GM18507 (cell line): ENCODE measurements around the gene ITIH1.

Experiments
- DNase-seq: peaks from one replicate; pipeline ENCODE4 v3.0.0; 2011; ENCODE audit warnings: low read depth; ENCODE audit not compliant: insufficient read length; ENCODE audit errors: extremely low spot score
- FAIRE-seq: peaks from 2 replicates; lab custom pipeline; 2011; peaks lifted over from hg19 to GRCh38; lab: Jason Lieb, UNC

ITIH1 gene

GRCh38 chr3:52787672-52788625, 10.6 kb downstream of the ITIH1 start:
- DNase-seq = no peak
- FAIRE-seq = no peak

- DNase-seq (no peak), FAIRE-seq (no peak)
Observed at GRCh38 chr3:52788890-52789745, 11.7 kb downstream of the ITIH1 start.

GRCh38 chr3:52789746-52790040, 12.3 kb downstream of the ITIH1 start:
- DNase-seq = no peak
- FAIRE-seq = no peak

GRCh38 chr3:52790337-52790736, 12.9 kb downstream of the ITIH1 start:
- FAIRE-seq = no peak
- DNase-seq = no peak

- no peak for FAIRE-seq
Observed at GRCh38 chr3:52790741-52791140, 13.3 kb downstream of the ITIH1 start.

GRCh38 chr3:52791366-52791765, 14.0 kb downstream of the ITIH1 start:
- DNase-seq (no peak), FAIRE-seq (no peak)

More at GRCh38 chr3:52790741-52791140, 13.3 kb downstream of the ITIH1 start:
- no peak for DNase-seq

GRCh38 chr3:52791928-52792327, 14.5 kb downstream of the ITIH1 start:
- DNase-seq (no peak), FAIRE-seq (no peak)

- FAIRE-seq (no peak), DNase-seq (no peak)
Observed at GRCh38 chr3:52792413-52792812, 15.0 kb downstream of the ITIH1 start.

- DNase-seq (no peak), FAIRE-seq (no peak)
Observed at GRCh38 chr3:52792961-52793695, 15.7 kb downstream of the ITIH1 start.

GRCh38 chr3:52793702-52794611, 16.6 kb downstream of the ITIH1 start:
- FAIRE-seq (no peak), DNase-seq (no peak)

GRCh38 chr3:52794612-52795099, 17.3 kb downstream of the ITIH1 start, which contains the start of gene ITIH3:
TSS of gene ITIH3 (plus strand) at chr3:52794796. CDS start at chr3:52794804, 8 bp downstream.
- DNase-seq (no peak), FAIRE-seq (no peak)

- no peak for FAIRE-seq
- no peak for DNase-seq
Observed at GRCh38 chr3:52795298-52795900, 18.0 kb downstream of the ITIH1 start.

GRCh38 chr3:52796411-52796810, 19.0 kb downstream of the ITIH1 start:
- FAIRE-seq (no peak), DNase-seq (no peak)

- DNase-seq = no peak
- no peak for FAIRE-seq
Observed at GRCh38 chr3:52798376-52798977, 21.1 kb downstream of the ITIH1 start.

- FAIRE-seq (peak; percentile 56), DNase-seq (peak; percentile 25)
Observed at GRCh38 chr3:52798978-52799476, 21.6 kb downstream of the ITIH1 start.

- no peak for DNase-seq
- FAIRE-seq = no peak
Observed at GRCh38 chr3:52800079-52800478, 22.7 kb downstream of the ITIH1 start.

- FAIRE-seq (no peak), DNase-seq (no peak)
Observed at GRCh38 chr3:52801839-52802238, 24.4 kb downstream of the ITIH1 start.
